ENCODE measurements around the gene MT1M.

- TF ChIP-seq EZH2 (IDR thresholded peaks at IDR 0.05; ENCODE audit: low read length) (no peak), CTCF (optimal IDR thresholded peaks at IDR 0.05 in 1 of 3, IDR thresholded peaks at IDR 0.05 in 1 of 3, conservative IDR thresholded peaks at IDR 0.05 in 1 of 3; ENCODE audit: extremely low read depth in 1 of 3, insufficient read depth in 2 of 3, low read length in 3 of 3) (no peak)
These were observed 48.9 kb upstream of the MT1M start for GRCh38 chr16:56583351-56584168.
